Activated CD8-positive, alpha-beta T cell treated with anti-CD3 and anti-CD28 coated beads for 36 hours (primary cell): ENCODE results near the gene DPF3. TPM values are rescaled to one million over a fixed set of nuclear protein-coding genes. Genes with fewer than 3 reads are reported as not detected.
A peak's percentile ranks its signal among the peaks of the same experiment; 100 is the strongest.

Experiments
- ATAC-seq: fragments of 200-7000 bp; cut with Tn5 transposase; one replicate; pipeline ENCODE4 v1.10.0; 2021; ENCODE audit warnings: mild to moderate bottlenecking, moderate library complexity
- CTCF ChIA-PET: fragments of 350-600 bp; sonication (Branson Sonifier 250); formaldehyde crosslinking; loops from one replicate; lab custom pipeline; 2021; ENCODE audit warnings: antibody characterized with exemption; lab: Charles Lee
- POLR2A ChIA-PET: fragments of 350-600 bp; sonication (Branson Sonifier 250); formaldehyde crosslinking; loops from one replicate; lab custom pipeline; 2021; ENCODE audit warnings: antibody characterized with exemption; lab: Charles Lee
- DNase-seq: peaks from one replicate; pipeline ENCODE4 v3.0.0-alpha.2; 2020
- H3K27ac Mint-ChIP-seq: one replicate; pipeline ENCODE4 v1.8.0; 2021; ENCODE audit warnings: mild to moderate bottlenecking, mixed read lengths
- H3K27me3 Mint-ChIP-seq: one replicate; pipeline ENCODE4 v1.8.0; 2021; ENCODE audit warnings: mixed read lengths
- H3K36me3 Mint-ChIP-seq: one replicate; pipeline ENCODE4 v1.8.0; 2021; ENCODE audit warnings: low read depth, mixed read lengths
- H3K4me1 Mint-ChIP-seq: one replicate; pipeline ENCODE4 v1.8.0; 2021; ENCODE audit warnings: low read depth, mixed read lengths
- H3K4me3 Mint-ChIP-seq: one replicate; pipeline ENCODE4 v1.8.0; 2021; ENCODE audit warnings: mild to moderate bottlenecking, moderate library complexity, mixed read lengths
- H3K9me3 Mint-ChIP-seq: one replicate; pipeline ENCODE4 v1.8.0; 2021; ENCODE audit warnings: mixed read lengths
- CTCF ChIP-seq: fragments of 200-600 bp; IDR thresholded peaks from one replicate; pipeline ENCODE4 v1.8.0; 2022; ENCODE audit warnings: antibody characterized with exemption, mild to moderate bottlenecking
- intact Hi-C: fragments of 100-400 bp; cut with micrococcal nuclease; formaldehyde crosslinking; loops from one replicate; pipeline ENCODE4 v1.10.0; 2022
- total RNA-seq, 2 experiments: library from RNA; stranded (reverse); gene quantifications; one replicate each; pipeline ENCODE4 v1.2.3, GENCODE V29; 2021

The DPF3 gene
- total RNA-seq, 2 experiments from 2014 or later: 0.13 to 0.54 TPM

GRCh38 chr14:72816287-72816686, 77.6 kb downstream of the DPF3 start:
- Mint-ChIP-seq H3K9me3 (peaks cover 2% of the 10 kb centered on the region), H3K36me3 (no peaks in the 10 kb centered on the region), H3K27ac (no peak overlapping the region), H3K27me3 (no peaks in the 10 kb centered on the region), H3K4me1 (peaks cover 17% of the 10 kb centered on the region), H3K4me3 (no peak overlapping the region)
- ChIA-PET CTCF (interaction anchor here (1.4 to 1.6 kb wide), 2 partner anchors 19 to 89 kb away, joined by 3 read pairs; no protein-coding TSS in a partner anchor), POLR2A (interaction anchor here (0.7 kb wide), 1 partner anchor 342 kb away, joined by 3 read pairs; no protein-coding TSS in a partner anchor)
- intact Hi-C loops: no loop called here
- ATAC-seq: peak; percentile 27
- DNase-seq: no peak
- no peak for TF ChIP-seq CTCF

- H3K9me3 Mint-ChIP-seq: peaks cover 4% of the 10 kb centered on the region
- no peak for TF ChIP-seq CTCF
- H3K27me3 Mint-ChIP-seq: no peaks in the 10 kb centered on the region
- H3K27ac Mint-ChIP-seq: no peak overlapping the region
- ChIA-PET POLR2A (no interaction called here), CTCF (interaction anchor here (0.9 to 1.4 kb wide), 2 partner anchors 17 to 298 kb away, joined by 3 read pairs; no protein-coding TSS in a partner anchor)
- DNase-seq (no peak), ATAC-seq (no peak)
- no peak overlapping the region for H3K4me3 Mint-ChIP-seq
- peaks cover 4% of the 10 kb centered on the region for H3K36me3 Mint-ChIP-seq
- peaks cover 25% of the 10 kb centered on the region for H3K4me1 Mint-ChIP-seq
- intact Hi-C loops: no loop called here
Measured at GRCh38 chr14:72815430-72815829, 78.5 kb downstream of the DPF3 start.

GRCh38 chr14:72812292-72812851, 81.5 kb downstream of the DPF3 start:
- ATAC-seq: no peak

GRCh38 chr14:72810201-72810600, 83.7 kb downstream of the DPF3 start:
- H3K36me3 Mint-ChIP-seq: peaks cover 4% of the 10 kb centered on the region
- peaks cover 6% of the 10 kb centered on the region for H3K9me3 Mint-ChIP-seq
- peak overlapping the region; percentile 97 for H3K27ac Mint-ChIP-seq
- intact Hi-C loops: no loop called here
- ChIA-PET POLR2A (interaction anchor here (1.2 kb wide), 1 partner anchor 9 kb away, joined by 3 read pairs; no protein-coding TSS in a partner anchor), CTCF (interaction anchor here (1.4 kb wide), 1 partner anchor 95 kb away, joined by 4 read pairs; no protein-coding TSS in a partner anchor)
- DNase-seq (peak; percentile 88), ATAC-seq (peak; percentile 97)
- H3K4me3 Mint-ChIP-seq: peak overlapping the region; percentile 24
- H3K27me3 Mint-ChIP-seq: no peaks in the 10 kb centered on the region
- peaks cover 30% of the 10 kb centered on the region for H3K4me1 Mint-ChIP-seq
- TF ChIP-seq CTCF: no peak

More at GRCh38 chr14:72812292-72812851, 81.5 kb downstream of the DPF3 start:
- Mint-ChIP-seq H3K27me3 (no peaks in the 10 kb centered on the region), H3K4me3 (no peak overlapping the region), H3K36me3 (peaks cover 4% of the 10 kb centered on the region), H3K27ac (no peak overlapping the region), H3K9me3 (peaks cover 6% of the 10 kb centered on the region), H3K4me1 (peaks cover 41% of the 10 kb centered on the region)
- DNase-seq: no peak
- intact Hi-C loops: no loop called here
- ChIA-PET POLR2A (interaction anchor here (0.5 kb wide), 1 partner anchor 25 kb away, joined by 3 read pairs; no protein-coding TSS in a partner anchor), CTCF (interaction anchor here (1.1 to 1.5 kb wide), 2 partner anchors 92 to 295 kb away, joined by 3 to 5 read pairs; no protein-coding TSS in a partner anchor)
- TF ChIP-seq CTCF: no peak

GRCh38 chr14:72809063-72809462, 84.8 kb downstream of the DPF3 start:
- no peak for TF ChIP-seq CTCF
- Mint-ChIP-seq H3K4me1 (peaks cover 30% of the 10 kb centered on the region), H3K27ac (peak overlapping the region; percentile 97), H3K27me3 (no peaks in the 10 kb centered on the region), H3K4me3 (no peak overlapping the region), H3K36me3 (peaks cover 4% of the 10 kb centered on the region), H3K9me3 (peaks cover 6% of the 10 kb centered on the region)
- POLR2A ChIA-PET: no interaction called here
- DNase-seq (no peak), ATAC-seq (no peak)
- intact Hi-C loops: no loop called here
- CTCF ChIA-PET: no interaction called here
